Dermis lymphatic vessel endothelial cell (primary cell): ENCODE measurements around the gene OR6C76. TPM values are rescaled to one million over a fixed set of nuclear protein-coding genes. Genes with fewer than 3 reads are reported as not detected.

Experiments
- total RNA-seq: library from RNA; depleted of rRNA; stranded (reverse); fragments of >200 nt; gene quantifications from 2 replicates; pipeline ENCODE4 v1.2.1, GENCODE V29; 2014

The OR6C76 gene
- not detected in 2 replicates for total RNA-seq

GRCh38 chr12:55425954-55426353 is at the start of gene OR6C76:
Gene OR6C76, plus strand, starts transcription at chr12:55426254. Its CDS starts 0 bp downstream, at chr12:55426254.

GRCh38 chr12:55400229-55400628 is 25.8 kb upstream of the OR6C76 start, which contains the start of gene OR6C65:
Gene OR6C65, plus strand, starts transcription at chr12:55400529. Its CDS starts 0 bp downstream, at chr12:55400529.

GRCh38 chr12:55443776-55444175 is 17.7 kb downstream of the OR6C76 start, which contains the start of gene OR6C2:
Gene OR6C2, plus strand, starts transcription at chr12:55444076. Its CDS starts 8,138 bp downstream, at chr12:55452214.

GRCh38 chr12:55470088-55470829 is 44.2 kb downstream of the OR6C76 start, which contains the start of gene OR6C70:
Gene OR6C70, minus strand, starts transcription at chr12:55470138. Its CDS starts 0 bp downstream, at chr12:55470138.

Other genes with a start within 250 kb of the OR6C76 start
- gene OR10A7, start 205.2 kb upstream of the OR6C76 start, total RNA-seq: not detected in 2 replicates
- gene OR6C74, start 181.6 kb upstream of the OR6C76 start, total RNA-seq: not detected in 2 replicates
- not detected in 2 replicates for gene OR6C6, start 129.7 kb upstream of the OR6C76 start, total RNA-seq
- gene OR6C1, start 111.9 kb upstream of the OR6C76 start, total RNA-seq: not detected in 2 replicates
- not detected in 2 replicates for gene OR6C3, start 95.5 kb upstream of the OR6C76 start, total RNA-seq
- not detected in 2 replicates for gene OR6C75, start 63.3 kb upstream of the OR6C76 start, total RNA-seq
- not detected in 2 replicates for gene OR6C65, start 25.7 kb upstream of the OR6C76 start, total RNA-seq
- gene OR6C2, start 17.8 kb downstream of the OR6C76 start, total RNA-seq: not detected in 2 replicates
- gene OR6C70, start 43.9 kb downstream of the OR6C76 start, total RNA-seq: not detected in 2 replicates
- gene OR6C68, start 66.1 kb downstream of the OR6C76 start, total RNA-seq: not detected in 2 replicates
- gene OR6C4, start 123.3 kb downstream of the OR6C76 start, total RNA-seq: not detected in 2 replicates
- gene OR2AP1, start 146.2 kb downstream of the OR6C76 start, total RNA-seq: not detected in 2 replicates
- gene OR10P1, start 210.6 kb downstream of the OR6C76 start, total RNA-seq: not detected in 2 replicates